GM21786 (cell line): ENCODE measurements around the gene GNB5.
"Not testable (repeated sequence)": the region's sequence is repeated elsewhere in the genome, so short reads cannot be mapped to it uniquely, and the experiment has no call there.

Source experiments
- ATAC-seq: cut with Tn5 transposase; IDR thresholded peaks from one replicate; pipeline ENCODE4 v1.9.1; 2021; ENCODE audit not compliant: unreplicated experiment

GNB5 gene

GRCh38 chr15:52191207-52191606 lies at the start of gene GNB5:
Gene GNB5 (minus strand): TSS chr15:52191392. CDS start chr15:52184676, 6,716 bp downstream.
- no peak for ATAC-seq

GRCh38 chr15:52240166-52240565 lies 49.0 kb upstream of the GNB5 start:
- ATAC-seq = no peak

- ATAC-seq = not testable (repeated sequence)
These were observed 47.9 kb upstream of the GNB5 start for GRCh38 chr15:52238989-52239525.

GRCh38 chr15:52238149-52238548 lies 47.0 kb upstream of the GNB5 start:
- ATAC-seq = no peak

- no peak for ATAC-seq
These were observed 44.8 kb upstream of the GNB5 start for GRCh38 chr15:52236013-52236412.

GRCh38 chr15:52234596-52235541 lies 43.7 kb upstream of the GNB5 start:
- ATAC-seq = peak; percentile 44

GRCh38 chr15:52233405-52233804 lies 42.2 kb upstream of the GNB5 start:
- ATAC-seq = peak; percentile 28

GRCh38 chr15:52232327-52232726 lies 41.1 kb upstream of the GNB5 start:
- peak; percentile 47 for ATAC-seq

GRCh38 chr15:52230073-52230472 lies 38.9 kb upstream of the GNB5 start:
- ATAC-seq = no peak

GRCh38 chr15:52228921-52229320 lies 37.7 kb upstream of the GNB5 start:
- ATAC-seq = no peak

- peak; percentile 52 for ATAC-seq
These were observed 36.3 kb upstream of the GNB5 start for GRCh38 chr15:52227456-52227855.

GRCh38 chr15:52225230-52225629 lies 34.0 kb upstream of the GNB5 start:
- ATAC-seq = no peak

GRCh38 chr15:52224211-52224610 lies 33.0 kb upstream of the GNB5 start:
- ATAC-seq = peak; percentile 33

- peak; percentile 40 for ATAC-seq
These were observed 30.5 kb upstream of the GNB5 start for GRCh38 chr15:52221730-52222129.

- peak; percentile 34 for ATAC-seq
These were observed 29.9 kb upstream of the GNB5 start for GRCh38 chr15:52220937-52221660.

- ATAC-seq = no peak
These were observed 29.1 kb upstream of the GNB5 start for GRCh38 chr15:52220251-52220650.

- ATAC-seq = no peak
These were observed 27.6 kb upstream of the GNB5 start for GRCh38 chr15:52218816-52219215.

- ATAC-seq = no peak
These were observed 27.2 kb upstream of the GNB5 start for GRCh38 chr15:52218371-52218770.

GRCh38 chr15:52217186-52217585 lies 26.0 kb upstream of the GNB5 start:
- ATAC-seq = no peak

GRCh38 chr15:52214553-52214952 lies 23.4 kb upstream of the GNB5 start:
- no peak for ATAC-seq

GRCh38 chr15:52213206-52213605 lies 22.0 kb upstream of the GNB5 start:
- no peak for ATAC-seq
